Peyer's patch (tissue), 4 donors: ENCODE data around the gene ELOVL1. TPM values are rescaled to one million over a fixed set of nuclear protein-coding genes. Genes with fewer than 3 reads are reported as not detected.

Experiments used
- DNase-seq, 3 donors: peaks; one replicate each; pipeline ENCODE4 v3.0.0-alpha.2; 2017 to 2019
- H3K27ac ChIP-seq, 4 donors: fragments of 200-600 bp; sonication (generic); one replicate each; pipeline ENCODE4 v1.5.1; 2016 to 2019
- H3K27me3 ChIP-seq, 2 donors: fragments of 200-600 bp; sonication (generic); one replicate each; pipeline ENCODE4 v1.5.1; 2019
- H3K36me3 ChIP-seq, 3 donors: fragments of 200-600 bp; sonication (generic); one replicate each; pipeline ENCODE4 v1.5.1; 2016 to 2019
- H3K4me1 ChIP-seq, 4 donors: fragments of 200-600 bp; sonication (generic); one replicate each; pipeline ENCODE4 v1.5.1; 2016 to 2019
- H3K4me3 ChIP-seq, 4 donors: fragments of 200-600 bp; sonication (generic); 1 replicate in 3 of 4; 2 replicates in 1 of 4; pipeline ENCODE4 v1.5.1; 2016 to 2019; ENCODE audit warnings: mild to moderate bottlenecking in 1 of 4
- H3K9me3 ChIP-seq, 4 donors: fragments of 200-600 bp; sonication (generic); one replicate each; pipeline ENCODE4 v1.5.1; 2016 to 2019; ENCODE audit warnings: mild to moderate bottlenecking in 1 of 4
- CTCF ChIP-seq, 6 experiments: fragments of 450-650 bp in 4 of 6; fragments of 200-600 bp in 2 of 6; sonication (generic) in 1 of 6; IDR thresholded peaks; one replicate each; pipeline ENCODE4 v1.5.1; 2017 to 2019; ENCODE audit warnings: antibody characterized with exemption in 6 of 6, mild to moderate bottlenecking in 3 of 6, moderate library complexity in 1 of 6
- POLR2A ChIP-seq, 2 donors: fragments of 450-650 bp; IDR thresholded peaks; one replicate each; pipeline ENCODE4 v1.5.1; 2017; ENCODE audit warnings: antibody characterized with exemption in 2 of 2, mild to moderate bottlenecking in 2 of 2, moderate library complexity in 2 of 2
- total RNA-seq, 4 donors: library from RNA; depleted of rRNA; stranded (reverse); fragments of >200 nt; gene quantifications; one replicate each; pipeline ENCODE4 v1.1.0, GENCODE V29; 2016

The ELOVL1 gene
- total RNA-seq, 4 donors from 2014 or later: 29.7 to 101 (median 71.3) TPM

GRCh38 chr1:43358121-43358745, 9.6 kb downstream of the ELOVL1 start:
- DNase-seq: peak in 1 of 3 donors; percentile 17
- H3K27ac ChIP-seq: peak overlapping the region; percentile 83 to 94 (median 94)
- no peaks in the 10 kb centered on the region for H3K9me3 ChIP-seq
- H3K4me3 ChIP-seq: peak overlapping the region; percentile 53 to 66 (median 62)
- peaks cover 5 to 35% (median 6%) of the 10 kb centered on the region in 4 donors for H3K4me1 ChIP-seq
- no peaks in the 10 kb centered on the region for H3K27me3 ChIP-seq
- TF ChIP-seq CTCF (IDR thresholded peaks at IDR 0.05): peak in 4 of 6 experiments; percentile 25 to 64 (median 58)
- TF ChIP-seq POLR2A (IDR thresholded peaks at IDR 0.05): peak; percentile 46 to 73
- H3K36me3 ChIP-seq: peaks cover 0 to 28% (median 0%) of the 10 kb centered on the region in 3 donors

GRCh38 chr1:43357251-43357650, 10.6 kb downstream of the ELOVL1 start:
- no peak for TF ChIP-seq POLR2A (IDR thresholded peaks at IDR 0.05)
- TF ChIP-seq CTCF (IDR thresholded peaks at IDR 0.05): no peak
- Histone ChIP-seq H3K36me3 (peaks cover 0 to 19% (median 0%) of the 10 kb centered on the region in 3 donors), H3K4me1 (peaks cover 5 to 28% (median 6%) of the 10 kb centered on the region in 4 donors), H3K27me3 (no peaks in the 10 kb centered on the region), H3K27ac (no peak overlapping the region), H3K9me3 (no peaks in the 10 kb centered on the region), H3K4me3 (no peak overlapping the region)
- DNase-seq: no peak

- Histone ChIP-seq H3K9me3 (no peaks in the 10 kb centered on the region), H3K4me1 (peaks cover 5 to 19% (median 6%) of the 10 kb centered on the region in 4 donors), H3K27ac (no peak overlapping the region), H3K4me3 (no peak overlapping the region), H3K27me3 (no peaks in the 10 kb centered on the region), H3K36me3 (no peaks in the 10 kb centered on the region)
- no peak for TF ChIP-seq POLR2A (IDR thresholded peaks at IDR 0.05)
- TF ChIP-seq CTCF (IDR thresholded peaks at IDR 0.05): no peak
- DNase-seq: no peak
Measured at GRCh38 chr1:43354936-43355335, 12.9 kb downstream of the ELOVL1 start.

- DNase-seq: no peak
- TF ChIP-seq POLR2A (IDR thresholded peaks at IDR 0.05) (no peak), CTCF (IDR thresholded peaks at IDR 0.05) (no peak)
- H3K36me3 ChIP-seq: no peaks in the 10 kb centered on the region
Measured at GRCh38 chr1:43354471-43354870, 13.3 kb downstream of the ELOVL1 start.

GRCh38 chr1:43352881-43353280, 14.9 kb downstream of the ELOVL1 start:
- H3K4me1 ChIP-seq: peaks cover 0 to 14% (median 3%) of the 10 kb centered on the region in 4 donors
- TF ChIP-seq POLR2A (IDR thresholded peaks at IDR 0.05): no peak
- no peak for TF ChIP-seq CTCF (IDR thresholded peaks at IDR 0.05)
- no peak for DNase-seq
- H3K9me3 ChIP-seq: no peaks in the 10 kb centered on the region
- no peak overlapping the region for H3K27ac ChIP-seq
- H3K27me3 ChIP-seq: no peaks in the 10 kb centered on the region
- H3K4me3 ChIP-seq: no peak overlapping the region
- no peaks in the 10 kb centered on the region for H3K36me3 ChIP-seq

More at GRCh38 chr1:43354471-43354870, 13.3 kb downstream of the ELOVL1 start:
- Histone ChIP-seq H3K27ac (no peak overlapping the region), H3K27me3 (no peaks in the 10 kb centered on the region), H3K9me3 (no peaks in the 10 kb centered on the region), H3K4me3 (no peak overlapping the region), H3K4me1 (peaks cover 5 to 16% (median 6%) of the 10 kb centered on the region in 4 donors)
